IPS DF 19.7 (cell line): ENCODE results near the gene TRIM15.
"Not testable (repeated sequence)": the region's sequence is repeated elsewhere in the genome, so short reads cannot be mapped to it uniquely, and the experiment has no call there.

Source experiments
- DNase-seq: peaks from one replicate; pipeline ENCODE4 v3.0.0-alpha.2; 2013; ENCODE audit warnings: low read depth, low spot score

Gene TRIM15

GRCh38 chr6:30198166-30199084 lies 35.1 kb downstream of the TRIM15 start:
- DNase-seq: no peak

GRCh38 chr6:30200551-30201281 lies 37.4 kb downstream of the TRIM15 start:
- DNase-seq: no peak

GRCh38 chr6:30202366-30202765 lies 39.0 kb downstream of the TRIM15 start:
- DNase-seq: no peak

GRCh38 chr6:30204116-30204515 lies 40.8 kb downstream of the TRIM15 start:
- no peak for DNase-seq

GRCh38 chr6:30206152-30206551 lies 42.8 kb downstream of the TRIM15 start:
- no peak for DNase-seq

DNA sequence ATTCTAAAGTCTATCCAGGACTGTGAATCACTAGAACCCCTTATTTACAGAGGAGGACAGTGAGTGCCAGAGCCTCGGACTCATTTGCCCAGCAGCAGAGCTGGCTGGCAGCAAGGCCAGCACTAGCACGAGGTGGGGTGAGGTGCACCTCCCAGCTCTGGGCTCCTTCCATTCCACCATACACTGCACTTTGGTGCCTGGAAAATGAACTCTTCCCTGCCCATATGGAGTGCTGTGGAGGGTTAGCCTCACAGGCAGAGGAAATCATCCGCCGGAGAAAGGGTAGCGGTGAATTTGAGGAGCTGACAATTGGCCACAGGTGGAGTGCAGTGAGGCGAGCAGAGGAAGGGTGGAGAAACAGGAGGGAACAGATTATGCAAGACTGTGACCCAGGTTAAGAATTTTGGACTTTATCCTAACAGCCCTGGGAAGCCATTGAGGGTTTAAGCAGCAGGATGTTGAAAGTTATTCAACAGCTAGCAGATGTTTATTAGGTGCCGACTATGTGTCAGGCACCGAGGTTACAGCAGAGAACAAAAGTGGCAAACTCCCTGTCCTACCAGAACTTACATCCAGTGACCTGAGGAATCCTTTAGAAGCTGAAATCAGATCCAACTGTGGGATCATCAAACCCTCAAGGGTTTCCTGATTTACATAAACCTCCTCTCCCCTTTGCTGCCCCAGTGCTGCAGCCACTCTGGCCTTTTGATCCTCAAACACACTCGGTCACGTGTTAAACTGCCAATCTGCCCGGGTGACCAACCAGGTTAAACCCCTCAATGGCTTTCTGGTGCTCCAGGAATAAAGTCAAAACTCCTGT lies 43.7 kb downstream of the TRIM15 start:
- no peak for DNase-seq

- no peak for DNase-seq
Observed at GRCh38 chr6:30207619-30208295, 44.4 kb downstream of the TRIM15 start.

DNA sequence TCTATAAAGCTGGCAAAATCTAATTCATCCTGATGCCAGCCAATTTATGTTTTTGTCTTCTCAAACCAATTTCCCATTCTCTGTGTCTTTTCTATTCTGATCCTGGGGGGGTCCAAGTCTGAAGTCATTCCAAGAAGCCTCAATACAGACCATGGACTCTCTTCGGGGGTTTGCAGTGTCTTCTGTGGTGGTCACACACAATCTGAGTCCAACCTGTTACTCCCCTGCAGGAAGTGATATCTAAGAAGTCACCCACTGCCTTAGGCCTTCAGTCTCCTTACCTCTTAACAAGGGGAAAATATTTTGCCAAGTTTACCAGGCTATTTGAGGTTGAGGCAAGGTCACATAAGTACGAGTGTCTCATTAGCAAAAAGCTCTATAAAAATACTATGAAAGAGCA lies 48.0 kb downstream of the TRIM15 start:
- DNase-seq: no peak

- DNase-seq: no peak
Observed at GRCh38 chr6:30211899-30212298, 48.6 kb downstream of the TRIM15 start.

DNA sequence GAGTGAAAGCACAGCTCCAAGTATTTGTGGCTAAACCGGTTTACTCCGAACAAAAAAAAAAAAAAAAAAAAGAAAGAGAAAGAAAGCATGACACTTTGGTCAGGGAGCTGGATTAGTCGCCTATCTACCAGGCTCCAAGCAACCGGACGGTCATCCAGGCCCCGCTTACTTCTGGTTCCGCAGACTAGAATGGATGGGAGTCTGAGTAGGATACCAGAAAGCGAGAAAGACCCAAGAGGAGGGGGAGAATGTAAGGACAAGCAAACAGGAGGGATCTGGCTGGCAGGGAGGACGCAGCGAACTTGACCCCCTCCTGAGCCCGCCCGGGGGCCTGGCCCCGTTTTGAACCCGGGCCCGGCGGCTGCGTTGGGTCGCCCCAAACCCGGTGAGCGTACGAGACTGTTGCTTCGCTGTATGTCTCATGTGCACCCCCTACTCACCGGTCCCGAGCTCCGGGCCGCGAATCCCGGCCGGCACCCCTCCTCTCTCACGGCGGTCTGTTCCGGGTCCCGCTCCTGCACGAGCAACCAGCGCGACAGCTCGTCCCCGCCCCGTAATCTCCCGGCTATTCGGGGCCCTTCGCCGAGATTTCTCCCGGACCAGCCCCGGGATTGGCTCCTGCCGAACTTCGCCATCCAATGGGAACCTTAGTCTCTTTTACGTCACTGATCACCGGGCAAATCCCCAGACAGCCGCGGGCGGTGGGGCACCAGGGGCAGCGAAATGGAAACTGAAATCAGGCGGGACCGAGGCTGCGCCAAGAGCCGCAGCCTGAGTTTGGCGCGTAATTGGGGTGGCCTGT lies 49.7 kb downstream of the TRIM15 start, which contains the start of gene TRIM26:
Gene TRIM26, minus strand, starts transcription at position 542 of the 802 bp plus-strand sequence. CDS start 14,303 bp downstream, outside the sequence.
- peak; percentile 91 for DNase-seq

DNA sequence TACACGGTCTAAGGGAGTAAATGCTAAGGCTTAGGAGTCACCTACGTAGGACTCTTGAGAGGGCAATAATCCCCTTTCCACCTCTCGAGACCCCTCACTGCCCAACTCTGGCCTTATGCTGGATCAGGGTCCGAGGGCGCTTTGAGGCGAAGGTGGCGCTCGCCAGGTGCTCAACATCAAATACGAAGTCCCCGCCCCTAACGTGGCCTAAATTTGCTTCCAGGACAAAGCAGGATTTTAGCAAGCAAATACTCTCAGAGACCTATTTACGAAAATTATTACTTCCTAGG lies 50.3 kb downstream of the TRIM15 start:
- DNase-seq: no peak

GRCh38 chr6:30213957-30214656 lies 50.8 kb downstream of the TRIM15 start:
- no peak for DNase-seq

GRCh38 chr6:30214657-30214982 lies 51.3 kb downstream of the TRIM15 start:
- DNase-seq: no peak

DNA sequence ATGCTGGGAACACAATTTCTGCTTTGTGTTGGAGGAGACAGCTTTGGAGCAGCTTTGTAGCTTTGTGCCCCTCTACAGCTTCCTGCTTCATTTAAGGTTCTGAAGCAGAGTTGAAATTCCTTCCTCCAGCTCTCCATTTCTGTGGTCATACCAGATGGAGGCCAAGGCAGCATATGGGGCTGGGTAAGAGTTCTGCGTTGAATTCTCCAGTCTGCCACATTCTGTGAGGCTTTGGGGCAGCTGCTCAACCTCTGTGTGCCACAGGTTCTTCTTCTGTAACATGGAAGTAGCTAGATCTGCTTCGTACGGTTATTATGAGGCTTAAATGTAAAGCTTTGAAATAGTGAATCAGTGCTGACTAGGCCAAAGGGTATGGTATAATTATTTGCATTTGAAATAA lies 52.8 kb downstream of the TRIM15 start:
- DNase-seq: no peak

DNA sequence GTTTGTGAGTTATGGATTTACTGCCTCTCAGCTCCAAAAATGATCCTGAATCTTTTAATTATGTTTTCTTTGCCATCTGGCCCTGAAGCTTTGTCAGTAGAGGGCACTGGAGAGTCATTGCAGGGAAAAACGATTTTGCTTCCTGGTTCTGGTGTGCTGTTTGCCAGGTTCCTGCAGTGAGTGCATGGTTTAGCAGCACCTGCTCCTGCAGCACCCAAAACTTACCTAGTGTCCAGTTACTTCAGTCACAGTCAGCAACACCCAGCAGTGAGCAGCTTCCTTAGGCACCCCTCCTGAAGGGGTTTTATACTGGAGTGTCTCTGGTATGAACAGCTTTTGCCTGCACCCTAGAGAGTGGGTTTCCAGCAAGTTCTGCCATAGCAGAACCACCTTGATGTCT lies 55.9 kb downstream of the TRIM15 start:
- no peak for DNase-seq

GRCh38 chr6:30221395-30221794 lies 58.0 kb downstream of the TRIM15 start:
- DNase-seq: not testable (repeated sequence)

GRCh38 chr6:30221956-30222355 lies 58.6 kb downstream of the TRIM15 start:
- not testable (repeated sequence) for DNase-seq
